ENCODE measurements around the gene PKNOX2.

GRCh38 chr11:125156346-125157117 is 8.0 kb upstream of the PKNOX2 start:
- no peak for TF ChIP-seq CTCF (IDR thresholded peaks at IDR 0.05; ENCODE audit: low read depth, low read length, poor library complexity, severe bottlenecking)
- no peak for TF ChIP-seq EZH2phosphoT487 (IDR thresholded peaks at IDR 0.05; ENCODE audit: borderline replicate concordance, low read length)

Measured in DOHH2 (cell line).